ELR (cell line): ENCODE measurements around the gene CUL4A.
A peak's percentile ranks its signal among the peaks of the same experiment; 100 is the strongest.

Experiments
- DNase-seq: peaks from one replicate; pipeline ENCODE4 v3.0.0-alpha.2; 2015; ENCODE audit warnings: low read depth

CUL4A gene

DNA sequence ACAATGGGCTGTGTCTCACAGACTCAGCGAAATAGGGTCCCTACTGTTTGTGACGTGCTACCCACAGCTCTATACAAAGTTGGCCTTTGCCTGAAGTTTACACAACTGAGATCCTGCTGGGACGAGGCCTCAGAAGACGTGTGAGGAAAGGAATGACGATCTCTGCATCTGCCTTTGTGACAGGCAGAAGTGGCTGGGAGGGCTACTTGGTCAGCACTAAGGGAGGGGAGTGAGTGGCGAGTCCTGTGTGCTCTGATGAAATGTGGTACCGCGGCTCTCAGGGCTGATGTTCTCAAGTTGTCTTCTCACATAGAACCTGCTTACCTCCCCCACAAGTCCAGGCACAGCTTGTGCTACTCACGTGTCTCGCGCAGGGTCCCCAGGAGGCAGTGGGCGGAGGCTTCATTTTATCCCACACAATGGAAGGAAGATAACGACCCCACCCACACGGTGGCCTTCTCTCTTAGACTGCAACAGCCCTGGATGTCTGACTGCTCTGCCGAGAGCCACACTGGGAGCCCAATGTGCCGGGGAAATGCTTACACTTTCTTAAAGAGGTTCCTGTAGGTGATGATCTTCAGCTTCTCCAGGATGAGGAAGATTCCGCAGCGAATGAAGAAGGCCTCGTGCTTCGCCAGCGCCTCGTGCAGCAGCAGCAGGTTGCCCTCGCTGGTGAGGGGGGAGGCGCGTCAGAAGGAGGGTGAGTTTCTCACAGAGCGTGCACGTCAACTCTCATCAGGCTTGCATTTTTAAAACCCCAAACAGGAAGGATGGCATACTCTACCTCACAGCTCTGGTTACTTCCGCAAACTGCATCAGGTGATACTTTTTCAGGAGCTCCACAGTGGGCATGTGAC lies 29.8 kb upstream of the CUL4A start:
- peak; percentile 36 for DNase-seq

DNA sequence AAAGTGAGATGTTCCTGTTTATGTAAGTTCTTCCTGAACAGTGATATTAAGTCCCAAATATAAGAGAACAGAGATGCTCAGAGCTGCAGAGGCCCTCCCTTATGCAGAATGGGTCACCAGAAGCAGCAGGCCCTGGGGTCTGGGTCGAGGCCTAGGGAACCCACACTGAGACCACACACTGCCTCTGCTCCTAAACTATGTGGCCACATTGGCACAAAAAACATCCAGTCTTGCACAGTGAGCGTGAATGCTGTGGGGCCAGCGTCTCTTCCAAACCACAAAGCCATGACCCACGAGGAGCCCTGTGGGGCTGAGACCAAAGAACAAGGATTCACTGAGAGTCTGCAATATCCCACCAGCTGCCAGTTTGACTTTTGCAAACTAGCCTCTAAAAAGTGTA lies 27.4 kb upstream of the CUL4A start:
- DNase-seq = no peak

DNA sequence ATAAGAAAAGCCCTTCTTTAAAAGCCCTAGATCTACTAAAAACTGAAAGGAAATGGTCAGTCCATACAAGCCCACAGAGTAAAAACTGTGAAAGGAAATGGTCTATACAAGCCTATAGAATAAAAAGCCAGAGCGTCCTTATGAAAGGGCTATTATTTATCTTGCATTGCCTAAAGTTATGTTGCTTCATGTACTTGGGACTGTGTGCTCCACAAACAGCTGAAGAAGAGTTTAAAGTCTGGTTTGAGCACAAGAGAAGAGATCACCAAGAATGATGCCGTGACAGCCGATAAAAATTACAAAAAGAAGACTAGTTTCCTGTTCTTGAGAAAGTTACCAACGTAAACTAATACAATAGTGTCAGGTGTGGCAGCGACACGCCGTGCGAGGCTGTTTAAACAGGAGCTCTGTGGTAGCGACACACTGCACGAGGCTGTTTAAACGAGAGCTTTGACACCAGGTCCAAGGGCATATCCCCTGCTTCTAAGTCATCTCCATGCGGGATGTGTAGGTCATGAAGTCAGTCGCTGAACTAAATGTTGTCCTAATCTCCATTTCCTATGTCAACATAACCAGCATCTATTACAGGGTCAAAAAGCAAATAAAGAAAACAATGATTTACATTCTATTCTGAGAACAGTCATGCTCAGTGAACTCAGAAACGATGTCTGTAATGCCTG lies 25.8 kb upstream of the CUL4A start:
- no peak for DNase-seq

DNA sequence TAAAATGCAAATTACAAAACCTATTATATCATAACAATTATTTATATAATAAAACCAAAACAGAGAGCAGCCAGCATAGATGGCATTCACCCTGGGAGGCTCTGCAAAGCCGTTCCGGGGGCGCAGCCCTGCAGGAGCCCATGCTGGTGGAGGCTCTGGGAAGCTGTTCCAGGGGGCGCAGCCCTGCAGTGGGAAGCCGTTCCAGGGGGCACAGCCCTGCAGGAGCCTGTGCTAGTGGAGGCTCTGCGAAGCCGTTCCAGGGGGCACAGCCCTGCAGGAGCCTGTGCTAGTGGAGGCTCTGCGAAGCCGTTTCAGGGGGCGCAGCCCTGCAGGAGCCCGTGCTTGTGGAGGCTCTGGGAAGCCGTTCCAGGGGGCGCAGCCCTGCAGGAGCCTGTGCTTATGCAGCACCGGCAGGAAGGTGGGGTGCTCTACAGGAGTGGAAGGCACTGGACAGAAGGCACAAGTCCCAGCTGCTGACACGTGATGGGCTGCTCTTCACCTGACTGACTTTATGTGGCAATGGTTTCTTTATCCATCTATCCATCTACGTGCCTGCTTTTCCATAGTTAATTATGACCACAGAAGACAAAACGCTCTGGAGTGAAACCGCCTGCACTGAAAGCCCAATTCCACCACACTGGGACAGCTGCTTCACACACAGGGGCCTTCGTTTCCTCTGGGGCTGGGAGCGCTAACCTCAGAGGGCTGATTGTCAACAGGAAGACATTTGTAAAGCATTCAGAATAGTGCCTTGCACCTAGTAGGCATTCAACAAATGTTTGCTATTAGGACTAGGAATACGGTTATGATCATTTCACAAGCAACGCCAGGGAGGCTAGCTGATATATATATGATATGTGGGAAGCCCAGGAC lies 24.6 kb upstream of the CUL4A start:
- DNase-seq = no peak

DNA sequence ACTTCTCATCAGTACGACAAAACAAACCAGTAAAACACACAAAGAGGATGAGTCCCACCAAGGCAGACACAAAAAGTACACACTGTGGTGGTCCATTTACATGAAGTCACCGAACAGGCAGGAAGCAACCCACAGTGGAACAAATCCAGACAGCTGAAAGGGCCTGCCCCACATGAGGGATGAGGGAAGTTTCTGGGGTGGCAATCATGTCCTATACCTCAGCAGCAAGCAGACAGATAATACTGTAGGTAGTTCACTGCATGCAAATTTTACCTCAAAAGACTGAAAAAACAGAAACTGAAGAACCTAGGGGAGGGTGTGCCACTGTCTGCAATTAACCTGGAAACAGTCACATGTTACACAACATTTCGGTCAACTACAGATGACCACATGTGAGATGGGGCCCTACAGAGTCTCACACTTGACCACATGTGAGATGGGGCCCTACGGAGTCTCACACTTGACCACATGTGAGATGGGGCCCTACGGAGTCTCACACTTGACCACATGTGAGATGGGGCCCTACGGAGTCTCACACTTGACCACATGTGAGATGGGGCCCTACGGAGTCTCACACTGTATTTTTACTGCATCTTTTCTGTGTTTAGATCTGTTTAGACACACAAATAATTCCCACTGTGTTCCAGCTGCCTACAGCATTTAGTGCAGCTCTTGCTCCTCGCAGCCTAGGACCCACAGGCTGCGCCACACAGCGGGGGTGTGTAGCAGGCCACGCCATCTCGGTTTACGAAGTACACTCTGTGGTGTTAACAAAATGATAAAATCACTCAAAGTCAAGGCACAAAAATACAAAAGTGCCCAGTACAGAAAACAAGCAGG lies 23.1 kb upstream of the CUL4A start:
- no peak for DNase-seq

DNA sequence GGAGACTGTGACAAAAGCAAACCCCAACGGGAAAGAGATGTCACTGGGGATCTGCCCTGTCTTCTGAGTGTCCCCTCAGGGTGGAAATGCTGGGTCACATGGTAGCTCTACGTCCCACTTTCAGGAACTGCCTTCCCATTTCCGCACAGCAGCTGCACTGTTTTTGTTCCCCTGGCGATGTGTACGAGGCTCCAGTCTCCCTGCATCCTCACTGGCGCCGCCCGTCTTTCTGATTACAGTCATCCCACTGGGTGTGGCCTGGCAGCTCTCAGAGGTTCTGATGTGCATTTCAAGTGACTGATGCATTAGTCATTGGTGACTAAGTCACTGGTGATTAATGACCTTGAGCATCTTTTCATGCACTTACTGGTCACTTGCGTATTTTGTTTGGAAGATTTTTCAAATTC lies 22.1 kb upstream of the CUL4A start:
- peak; percentile 100 for DNase-seq

DNA sequence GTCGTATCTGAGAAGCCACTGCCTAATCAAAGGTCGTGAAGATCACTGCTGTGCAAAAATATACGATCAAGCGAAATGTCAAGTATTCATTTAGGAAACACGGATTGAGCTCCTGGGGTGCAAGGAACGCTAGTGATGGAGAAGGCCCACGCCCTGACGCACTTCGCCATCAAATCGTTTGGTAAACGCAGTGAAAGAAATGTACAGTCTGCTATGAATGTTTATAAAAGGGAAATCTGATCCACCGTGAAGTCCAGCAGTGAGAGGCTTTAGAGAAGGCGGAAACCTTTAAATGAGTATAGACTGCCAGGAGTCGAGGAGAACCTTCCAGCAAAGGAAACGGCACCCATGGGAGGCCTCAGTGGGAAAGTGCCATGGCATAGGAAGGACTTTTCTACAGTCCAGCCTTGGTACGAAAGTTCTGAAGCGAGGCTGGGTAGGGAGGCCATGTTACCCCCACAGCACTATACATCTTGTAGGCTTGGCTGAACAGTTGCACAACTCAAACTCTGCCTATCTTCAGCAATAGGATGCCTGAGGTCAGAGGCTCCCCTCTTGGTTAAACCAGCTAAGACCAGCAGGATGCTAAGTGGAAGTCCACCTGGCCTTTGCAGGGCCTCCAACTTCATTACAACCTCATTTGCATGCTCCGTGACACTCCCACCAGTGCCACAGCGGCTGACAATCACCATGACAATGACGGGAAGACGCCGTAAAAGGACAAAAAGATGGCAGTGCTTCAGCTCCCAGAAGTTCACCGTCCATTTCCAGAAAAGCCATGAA lies 21.3 kb upstream of the CUL4A start:
- DNase-seq = peak; percentile 47

DNA sequence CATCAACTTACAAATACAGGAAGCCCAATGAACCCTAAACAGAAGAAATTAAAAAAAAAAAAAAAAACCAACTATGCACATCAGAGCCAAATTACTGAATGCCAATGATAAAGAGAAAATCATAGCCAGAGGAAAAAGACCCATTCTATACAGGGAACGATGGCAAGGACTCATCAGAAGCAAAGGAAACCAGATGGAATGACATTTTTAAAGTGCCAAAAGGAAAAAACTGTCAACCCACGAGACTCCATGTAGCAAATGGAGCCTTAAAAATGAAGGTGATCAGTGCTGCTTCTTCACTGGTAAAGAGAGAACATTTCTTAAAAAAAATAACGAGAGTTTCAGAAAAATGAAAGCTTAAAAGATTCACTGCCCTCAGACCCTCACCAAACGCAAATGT lies 19.2 kb upstream of the CUL4A start:
- DNase-seq = no peak

DNA sequence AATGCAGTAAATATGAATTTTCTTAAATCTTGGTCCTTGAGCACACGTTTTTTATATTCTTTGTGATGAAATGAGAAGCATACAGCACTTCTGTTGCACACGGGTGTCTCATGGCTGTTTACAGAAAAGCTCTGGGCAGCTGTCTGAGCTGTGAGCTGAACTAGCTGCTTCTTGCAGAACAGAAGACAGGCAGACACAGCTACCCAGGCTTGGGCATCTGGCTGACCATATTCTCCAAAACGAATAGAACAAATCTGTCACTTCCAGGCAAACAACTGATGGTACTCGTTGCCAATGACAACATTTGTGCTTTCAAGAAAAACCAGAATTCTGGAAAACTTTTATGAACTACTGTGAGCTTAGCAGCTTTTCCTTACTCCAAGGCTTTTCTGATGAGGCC lies 17.1 kb upstream of the CUL4A start:
- no peak for DNase-seq

DNA sequence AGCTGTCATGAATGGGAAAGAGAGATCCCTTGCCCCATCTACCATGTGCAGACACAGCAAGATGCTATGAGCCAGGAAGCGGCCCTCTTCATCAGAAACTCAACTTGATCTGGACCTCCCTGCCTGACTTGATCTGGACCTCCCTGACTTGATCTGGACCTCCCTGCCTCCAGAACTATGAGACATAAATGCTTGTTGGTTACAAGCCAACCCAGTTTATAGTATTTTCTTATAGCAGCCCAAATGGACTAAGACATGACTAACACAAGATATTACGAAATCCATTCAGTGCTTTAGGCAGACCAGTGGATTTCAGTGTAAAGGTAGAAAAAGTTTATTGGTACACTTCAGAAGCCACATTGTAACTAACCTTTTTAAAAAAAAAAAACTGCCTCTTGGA lies 16.5 kb upstream of the CUL4A start:
- peak; percentile 88 for DNase-seq

DNA sequence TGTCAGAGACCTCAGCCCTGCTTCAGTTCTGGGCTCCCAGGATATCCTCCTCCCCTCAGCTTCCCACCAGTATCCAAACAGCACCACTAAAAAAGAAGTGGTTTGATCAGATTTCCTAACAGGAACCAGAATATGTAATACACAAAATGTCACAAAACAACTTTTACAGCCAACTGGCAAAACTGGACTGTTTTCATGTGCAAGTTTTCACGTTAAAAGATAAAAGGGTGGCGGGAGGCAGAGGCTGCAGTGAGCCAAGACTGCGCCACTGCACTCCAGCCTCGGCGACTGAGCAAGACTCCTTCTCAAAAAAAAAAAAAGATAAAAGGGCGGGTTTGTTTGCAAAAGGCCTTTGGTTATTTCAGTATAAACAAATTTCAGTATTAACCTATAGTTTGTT lies 14.1 kb upstream of the CUL4A start:
- DNase-seq = no peak

DNA sequence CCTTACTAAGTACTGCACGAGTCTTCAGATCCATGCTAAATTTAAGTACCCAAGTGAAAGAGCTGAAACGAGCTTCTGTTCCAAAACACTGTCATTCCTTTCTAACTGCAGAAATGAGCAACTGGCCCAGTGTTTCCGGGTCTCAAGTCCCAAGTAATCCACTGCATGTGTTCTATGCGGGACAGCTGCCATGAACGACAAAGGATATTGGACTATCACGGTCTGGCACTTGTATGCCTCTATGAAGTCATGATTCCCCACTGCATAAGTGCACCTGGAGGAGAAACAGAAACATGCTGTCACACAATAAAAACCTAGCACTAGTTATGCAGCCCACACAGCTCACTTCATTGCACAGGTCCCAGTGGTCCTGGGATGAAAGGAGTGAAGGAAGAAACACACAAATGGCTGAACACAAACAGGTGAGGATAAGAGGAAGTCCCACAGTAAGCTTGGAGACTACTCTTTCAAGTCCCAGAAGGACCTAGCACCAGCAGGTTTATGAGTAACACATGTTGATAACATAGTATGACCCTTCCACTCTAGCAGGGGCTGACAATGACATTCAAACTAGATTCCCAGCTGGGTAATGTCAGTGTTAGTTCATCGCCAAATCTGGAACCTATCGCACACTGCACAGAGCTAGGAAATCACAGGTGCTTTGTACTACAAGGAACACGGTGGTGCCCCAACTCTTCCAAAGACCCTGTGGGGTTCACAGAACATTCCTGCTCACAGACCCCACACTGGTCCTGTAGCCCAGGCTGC lies 12.3 kb upstream of the CUL4A start:
- DNase-seq = no peak

DNA sequence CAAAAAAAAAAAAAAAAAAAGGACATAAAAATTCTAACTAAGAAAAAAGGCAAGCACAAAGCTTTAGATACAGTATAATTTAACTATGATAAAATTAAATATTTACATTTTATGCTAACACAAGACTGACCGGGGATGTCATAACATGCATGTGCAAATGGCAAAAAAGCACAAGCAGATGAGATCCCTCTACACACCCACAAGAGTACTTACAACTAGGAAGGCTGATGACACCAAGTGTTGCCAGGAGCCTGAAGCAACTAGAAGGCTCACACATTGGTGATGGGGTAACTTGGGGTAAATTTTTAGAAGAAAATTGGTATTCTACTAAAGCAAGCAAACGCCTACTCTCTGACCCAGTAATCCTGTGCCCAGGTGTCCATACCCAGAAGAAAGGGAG lies 7.6 kb upstream of the CUL4A start:
- no peak for DNase-seq

DNA sequence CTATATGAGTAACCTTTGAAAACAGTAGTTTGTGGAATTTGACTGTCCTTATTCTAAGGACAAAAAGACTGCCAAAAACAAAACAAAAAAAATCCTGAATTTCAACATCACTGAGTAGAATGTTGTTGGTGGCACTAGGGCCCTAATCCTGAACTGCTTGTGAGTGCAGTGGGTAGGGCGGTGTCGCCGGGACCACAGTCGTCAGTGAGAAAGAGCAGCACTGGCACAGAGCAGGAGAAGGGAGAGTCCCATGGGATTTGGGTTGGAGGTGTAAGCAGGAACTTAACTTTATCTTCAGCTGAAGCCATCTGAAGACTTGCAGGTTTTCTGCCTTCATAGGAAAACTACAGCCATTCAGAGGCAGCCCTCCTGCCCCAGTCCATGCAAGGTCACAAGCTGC lies 6.5 kb upstream of the CUL4A start:
- no peak for DNase-seq

DNA sequence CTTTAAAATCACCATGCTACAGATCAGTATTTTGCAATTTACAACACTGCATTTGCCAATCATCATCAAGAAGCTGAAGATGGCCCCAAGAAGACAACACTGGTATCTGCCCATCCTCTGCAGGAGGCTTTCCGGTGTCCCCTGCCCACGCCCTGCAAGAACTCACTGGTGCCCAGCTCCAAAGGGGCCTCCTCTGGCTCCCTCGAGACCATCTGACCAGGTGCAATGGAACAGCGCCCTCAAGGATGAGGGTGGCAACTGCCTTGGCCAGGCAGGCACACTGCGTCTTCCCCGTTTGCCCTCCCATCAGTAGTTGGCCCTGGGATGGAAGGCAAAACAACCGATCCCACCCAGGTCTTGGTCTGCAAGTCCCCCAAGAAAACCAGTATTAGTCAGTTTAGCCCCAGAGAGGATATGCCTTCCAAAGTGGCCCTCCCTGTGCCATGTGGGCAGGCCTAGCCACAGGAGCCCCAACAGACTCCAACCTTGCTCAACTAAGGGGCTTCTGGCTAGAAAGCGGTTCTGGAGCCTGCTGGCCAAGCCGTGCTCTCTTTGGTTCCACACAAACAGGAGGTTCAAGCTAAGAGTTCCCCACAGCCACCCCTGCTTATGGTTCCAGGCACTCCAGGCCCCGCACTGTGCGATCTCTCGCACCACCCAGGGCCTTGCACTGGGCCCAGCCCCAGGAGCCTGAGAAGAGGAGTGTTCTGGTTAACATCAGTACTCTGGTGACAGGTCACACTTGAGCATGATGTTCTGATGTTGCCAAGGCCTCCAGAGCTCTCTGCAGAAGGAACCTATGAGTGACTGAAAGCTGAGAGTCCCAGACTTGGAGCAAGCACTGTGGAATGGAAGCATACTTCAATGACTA lies 5.7 kb upstream of the CUL4A start:
- DNase-seq = no peak

DNA sequence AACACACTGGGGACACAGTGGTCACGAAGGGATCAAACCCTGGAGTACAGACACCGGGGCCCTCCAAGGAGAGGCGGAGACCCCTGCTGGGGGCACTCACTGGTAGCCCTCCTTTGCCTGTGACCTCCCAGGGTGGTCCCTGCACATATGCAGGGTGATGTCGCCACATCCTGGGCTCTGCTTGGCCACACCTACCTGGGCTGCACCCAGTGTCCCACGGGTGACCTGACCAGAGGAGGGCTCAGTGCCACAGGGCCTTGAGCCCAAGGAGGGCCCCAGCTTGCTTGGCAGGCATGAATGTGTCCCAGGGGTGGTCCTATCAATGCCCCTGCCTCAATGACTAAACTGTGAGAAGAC lies 5.1 kb upstream of the CUL4A start:
- no peak for DNase-seq

DNA sequence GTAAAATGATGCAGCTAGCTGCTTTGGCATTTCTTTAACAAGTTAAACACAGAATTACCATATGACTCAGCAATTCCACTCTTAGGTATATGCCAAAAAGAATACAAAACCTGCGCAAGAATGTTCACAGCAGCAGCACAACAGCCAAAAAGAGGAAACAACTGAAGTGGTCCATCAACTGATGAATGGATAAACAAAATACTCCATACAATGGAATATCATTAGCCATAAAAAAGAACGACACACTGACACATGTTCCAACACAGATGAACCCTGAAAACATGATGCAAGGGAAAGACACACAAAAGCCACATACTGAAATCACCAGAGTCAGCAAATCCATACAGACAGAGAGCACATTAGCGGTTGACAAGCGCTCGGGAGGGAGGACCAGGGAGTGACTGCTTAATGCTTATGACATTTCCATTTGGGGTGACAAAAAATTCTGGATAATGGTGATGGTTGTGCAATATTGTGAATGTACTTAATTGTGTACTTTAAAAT lies 3.9 kb upstream of the CUL4A start:
- DNase-seq = no peak

DNA sequence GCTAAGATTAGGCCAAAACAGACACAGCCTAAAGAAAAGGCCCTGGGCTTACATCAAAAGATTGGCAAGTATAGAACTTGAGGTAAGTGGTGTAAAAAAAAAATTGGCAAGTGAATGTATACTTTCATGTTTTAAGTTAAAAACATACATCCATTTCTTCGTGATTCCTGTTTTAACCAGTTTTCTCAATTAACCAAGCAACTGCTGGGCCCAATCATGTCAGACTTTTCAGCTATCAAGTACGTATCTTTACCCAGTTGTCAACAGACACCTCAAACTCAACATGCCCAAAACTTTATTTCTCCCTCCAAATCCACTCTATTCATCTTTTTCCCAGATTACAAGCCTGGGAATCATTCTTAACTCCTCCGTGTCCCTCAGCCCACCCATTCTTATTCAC lies 2.0 kb upstream of the CUL4A start:
- DNase-seq = no peak

DNA sequence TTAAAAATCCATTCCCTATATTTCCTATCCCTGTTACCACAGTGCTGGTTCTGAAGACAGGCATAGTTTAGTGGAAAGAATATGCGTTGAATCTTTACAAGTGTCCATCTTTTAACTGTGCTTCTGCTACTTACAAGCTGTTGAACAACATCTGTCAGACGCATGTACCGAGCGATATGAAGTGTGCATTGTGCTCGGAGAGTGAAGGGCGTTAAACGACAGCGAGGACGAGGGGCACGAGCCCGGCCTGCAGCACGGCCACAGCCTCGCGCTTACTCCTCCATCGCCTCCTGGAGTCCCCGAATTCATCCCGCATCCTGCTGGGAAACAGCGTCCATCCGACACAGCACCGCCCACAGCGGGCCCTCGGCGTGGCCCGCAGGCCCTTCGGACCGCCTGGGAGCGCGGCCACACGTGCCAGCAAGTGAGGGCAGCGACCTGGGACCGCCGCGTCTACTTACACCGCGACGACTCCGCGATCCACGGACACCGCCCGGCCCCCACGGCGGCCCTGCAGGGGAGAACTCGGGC lies 1.5 kb upstream of the CUL4A start:
- peak; percentile 74 for DNase-seq
